Measurements from ENCODE around the gene LPAR2. TPM values are rescaled to one million over a fixed set of nuclear protein-coding genes. Genes with fewer than 3 reads are reported as not detected.

The LPAR2 gene
- total RNA-seq, 1 donor from 2014 or later: 35.5 TPM

- H3K4me1 Mint-ChIP-seq (ENCODE audit: unreplicated experiment): no peaks in the 10 kb centered on the region
- peaks cover 23% of the 10 kb centered on the region for H3K27me3 Mint-ChIP-seq (ENCODE audit: unreplicated experiment)
- H3K36me3 Mint-ChIP-seq (ENCODE audit: low read depth, unreplicated experiment): peaks cover 36% of the 10 kb centered on the region
- H3K9me3 Mint-ChIP-seq (ENCODE audit: unreplicated experiment): no peaks in the 10 kb centered on the region
- no peak for TF ChIP-seq CTCF (IDR thresholded peaks at IDR 0.05; ENCODE audit: unreplicated experiment)
- no peak for DNase-seq (ENCODE audit: low spot score)
- H3K4me3 Mint-ChIP-seq (ENCODE audit: unreplicated experiment): peak overlapping the region; percentile 73
- peak overlapping the region; percentile 68 for H3K27ac Mint-ChIP-seq (ENCODE audit: unreplicated experiment)
Measured at GRCh38 chr19:19649155-19649554, 21.1 kb upstream of the LPAR2 start.

- TF ChIP-seq CTCF (IDR thresholded peaks at IDR 0.05; ENCODE audit: unreplicated experiment): no peak
- peaks cover 3% of the 10 kb centered on the region for H3K9me3 Mint-ChIP-seq (ENCODE audit: unreplicated experiment)
- H3K27me3 Mint-ChIP-seq (ENCODE audit: unreplicated experiment): peaks cover 17% of the 10 kb centered on the region
- no peak overlapping the region for H3K4me3 Mint-ChIP-seq (ENCODE audit: unreplicated experiment)
- H3K36me3 Mint-ChIP-seq (ENCODE audit: low read depth, unreplicated experiment): peaks cover 29% of the 10 kb centered on the region
- no peak overlapping the region for H3K27ac Mint-ChIP-seq (ENCODE audit: unreplicated experiment)
- DNase-seq (ENCODE audit: low spot score): no peak
- H3K4me1 Mint-ChIP-seq (ENCODE audit: unreplicated experiment): peaks cover 8% of the 10 kb centered on the region
Measured at GRCh38 chr19:19647037-19647835, 19.2 kb upstream of the LPAR2 start.

GRCh38 chr19:19645233-19645870 lies 17.3 kb upstream of the LPAR2 start:
- Mint-ChIP-seq H3K9me3 (ENCODE audit: unreplicated experiment) (peaks cover 6% of the 10 kb centered on the region), H3K4me3 (ENCODE audit: unreplicated experiment) (no peak overlapping the region), H3K27ac (ENCODE audit: unreplicated experiment) (no peak overlapping the region), H3K4me1 (ENCODE audit: unreplicated experiment) (peaks cover 11% of the 10 kb centered on the region), H3K36me3 (ENCODE audit: low read depth, unreplicated experiment) (peaks cover 29% of the 10 kb centered on the region), H3K27me3 (ENCODE audit: unreplicated experiment) (peaks cover 18% of the 10 kb centered on the region)
- DNase-seq (ENCODE audit: low spot score): no peak
- no peak for TF ChIP-seq CTCF (IDR thresholded peaks at IDR 0.05; ENCODE audit: unreplicated experiment)

GRCh38 chr19:19644054-19644388 lies 16.0 kb upstream of the LPAR2 start:
- Mint-ChIP-seq H3K27ac (ENCODE audit: unreplicated experiment) (peak overlapping the region; percentile 30), H3K4me3 (ENCODE audit: unreplicated experiment) (peak overlapping the region; percentile 96), H3K36me3 (ENCODE audit: low read depth, unreplicated experiment) (peaks cover 25% of the 10 kb centered on the region), H3K4me1 (ENCODE audit: unreplicated experiment) (peaks cover 11% of the 10 kb centered on the region), H3K27me3 (ENCODE audit: unreplicated experiment) (peaks cover 17% of the 10 kb centered on the region), H3K9me3 (ENCODE audit: unreplicated experiment) (peaks cover 6% of the 10 kb centered on the region)
- peak; percentile 19 for TF ChIP-seq CTCF (IDR thresholded peaks at IDR 0.05; ENCODE audit: unreplicated experiment)
- DNase-seq (ENCODE audit: low spot score): no peak
